ENCODE measurements around the gene DTX3.
"Not testable (repeated sequence)": the region's sequence is repeated elsewhere in the genome, so short reads cannot be mapped to it uniquely, and the experiment has no call there.

DTX3 gene

DNA sequence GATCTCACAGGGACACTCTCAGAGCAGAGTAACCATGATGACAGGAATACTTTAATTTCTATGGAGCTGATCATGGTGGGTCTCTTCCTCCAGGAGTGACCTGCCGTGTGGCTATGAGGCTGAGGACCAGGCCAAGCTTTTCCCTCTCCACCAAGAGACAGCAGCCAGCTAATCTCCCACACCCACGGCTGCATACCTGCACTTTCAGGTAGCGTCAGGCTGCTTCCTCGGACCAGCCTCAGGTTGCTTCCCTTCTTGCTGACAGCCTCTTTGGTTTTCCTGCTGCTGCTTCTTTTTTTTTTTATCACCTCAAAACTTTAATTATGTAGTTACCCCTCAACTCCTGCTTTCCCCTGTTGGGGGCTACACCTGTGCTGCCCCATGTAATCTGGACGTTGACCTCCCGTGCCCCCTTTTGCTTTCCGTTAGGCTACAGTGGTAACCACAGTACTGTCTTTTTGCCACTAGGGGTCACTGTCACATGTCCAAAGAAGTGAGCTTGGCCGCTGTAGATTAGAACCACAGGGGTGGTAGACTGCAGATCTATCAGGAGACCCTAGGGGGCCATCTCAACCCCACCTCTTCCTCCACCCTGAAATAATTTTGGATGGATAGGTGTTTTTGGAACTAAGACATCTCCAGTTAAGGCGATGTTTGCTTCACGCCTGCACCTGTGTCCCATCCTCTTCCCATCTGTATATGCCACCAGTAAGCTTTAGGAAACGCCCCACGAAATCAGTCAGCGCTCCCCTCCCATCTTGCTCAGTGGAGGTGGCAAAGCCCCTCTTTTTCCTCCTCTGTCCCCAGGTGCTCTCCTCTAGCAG is 21.4 kb upstream of the DTX3 start:
- H3K4me3 ChIP-seq (ENCODE audit: low read depth, low read length), result no peak overlapping the region

DNA sequence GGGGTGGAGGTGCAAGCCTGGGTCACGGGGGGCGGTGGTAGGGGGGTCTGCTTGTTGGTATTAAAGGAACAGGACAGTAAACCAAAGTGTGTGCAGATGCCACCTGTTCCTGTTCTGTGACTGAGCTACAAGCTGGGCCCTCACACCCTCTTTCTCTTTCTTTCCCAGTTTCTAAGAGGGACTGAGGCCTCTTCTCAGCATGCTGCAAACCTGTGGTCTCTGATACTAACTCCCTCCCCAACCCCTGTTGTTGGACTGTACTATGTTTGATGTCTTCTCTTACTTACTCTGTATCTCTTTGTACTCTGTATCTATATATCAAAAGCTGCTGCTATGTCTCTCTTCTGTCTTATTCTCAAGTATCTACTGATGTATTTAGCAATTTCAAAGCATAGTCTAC is 20.6 kb upstream of the DTX3 start:
- no peak overlapping the region for H3K4me3 ChIP-seq (ENCODE audit: low read depth, low read length)

DNA sequence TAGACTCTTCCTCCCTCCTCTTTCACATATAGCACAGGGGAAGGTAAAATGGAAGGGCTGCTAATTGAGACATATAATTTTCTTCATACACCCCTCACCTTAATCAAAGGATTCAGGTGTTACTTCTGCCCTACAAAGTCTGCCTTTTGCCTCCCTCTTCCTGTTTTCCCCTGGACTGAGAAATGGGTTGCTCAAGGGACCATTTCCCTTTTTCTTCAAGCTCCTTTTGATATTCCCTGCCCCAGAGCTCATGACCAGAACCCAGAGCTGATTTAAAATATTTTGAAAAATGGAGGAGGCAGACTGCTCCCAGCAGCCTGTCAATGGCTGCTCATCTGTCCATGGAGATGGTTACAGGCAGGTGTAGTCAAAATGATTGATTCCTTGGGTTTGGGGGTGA is 19.9 kb upstream of the DTX3 start:
- no peak overlapping the region for H3K4me3 ChIP-seq (ENCODE audit: low read depth, low read length)

DNA sequence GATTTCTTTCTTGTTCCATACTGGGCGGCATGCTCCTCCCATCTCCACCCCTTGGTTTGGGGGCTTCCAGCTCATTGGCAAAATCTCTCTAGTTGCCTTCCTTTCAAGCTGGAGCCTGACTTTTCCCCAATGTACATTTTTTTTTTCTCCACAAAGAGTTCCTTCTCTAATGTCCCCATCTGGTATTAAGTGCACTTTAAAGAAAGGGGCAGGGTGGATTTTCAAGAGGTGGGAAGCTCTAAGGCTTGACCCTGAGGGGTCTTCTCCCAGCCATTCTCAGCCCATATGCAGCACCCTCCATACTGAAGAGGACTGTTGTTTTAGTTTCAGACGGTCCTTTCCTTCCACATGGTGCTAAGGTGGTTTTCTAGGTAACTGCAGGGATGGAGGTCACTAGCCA is 19.5 kb upstream of the DTX3 start:
- H3K4me3 ChIP-seq (ENCODE audit: low read depth, low read length), result no peak overlapping the region

DNA sequence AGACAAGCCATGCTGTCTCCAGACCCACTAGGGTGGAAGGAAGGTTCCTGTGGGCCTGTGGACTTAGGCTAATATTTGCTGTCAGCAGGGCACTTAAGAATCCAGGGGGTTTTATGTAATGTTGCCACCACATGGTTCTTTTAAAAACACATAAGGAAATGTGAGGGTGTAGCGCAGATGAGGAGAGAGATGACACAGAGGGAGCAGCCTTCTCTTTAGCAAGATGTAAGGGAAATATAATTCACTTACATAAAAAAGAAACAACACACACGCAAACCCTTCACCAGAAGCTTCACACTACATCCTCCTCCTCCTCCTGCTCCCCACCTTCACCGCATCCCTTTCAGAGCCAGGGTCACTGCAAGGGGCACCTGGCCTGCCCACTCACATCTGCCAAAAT is 18.5 kb upstream of the DTX3 start:
- no peak overlapping the region for H3K4me3 ChIP-seq (ENCODE audit: low read depth, low read length)

DNA sequence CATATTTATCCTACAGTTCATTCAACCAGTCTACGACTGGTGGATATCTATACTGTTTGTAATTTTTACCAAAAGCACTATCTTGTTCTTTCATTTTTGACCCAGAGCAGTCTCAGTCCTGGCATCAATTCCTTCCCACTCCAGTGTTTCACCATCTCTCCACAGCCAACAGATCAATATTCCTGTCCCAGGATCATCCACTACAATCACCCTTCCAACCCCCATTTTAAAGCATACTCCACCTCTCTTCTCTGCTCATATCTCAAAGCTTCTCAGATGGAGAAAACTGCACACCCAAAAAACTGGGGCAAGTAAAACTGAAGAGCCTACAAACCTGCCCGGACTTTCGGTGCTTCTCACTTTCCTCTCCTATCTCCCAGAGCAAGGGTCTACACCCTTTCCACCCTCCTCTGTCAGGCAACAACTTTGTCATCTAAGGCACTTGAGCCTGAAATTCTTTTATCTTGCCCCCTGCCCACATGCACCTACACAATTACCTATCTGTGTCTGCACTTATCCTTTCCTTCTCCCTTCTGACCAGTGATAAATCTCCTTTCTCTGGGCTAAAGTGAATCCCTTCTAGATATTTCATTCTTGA is 17.7 kb upstream of the DTX3 start:
- no peak overlapping the region for H3K4me3 ChIP-seq (ENCODE audit: low read depth, low read length)

DNA sequence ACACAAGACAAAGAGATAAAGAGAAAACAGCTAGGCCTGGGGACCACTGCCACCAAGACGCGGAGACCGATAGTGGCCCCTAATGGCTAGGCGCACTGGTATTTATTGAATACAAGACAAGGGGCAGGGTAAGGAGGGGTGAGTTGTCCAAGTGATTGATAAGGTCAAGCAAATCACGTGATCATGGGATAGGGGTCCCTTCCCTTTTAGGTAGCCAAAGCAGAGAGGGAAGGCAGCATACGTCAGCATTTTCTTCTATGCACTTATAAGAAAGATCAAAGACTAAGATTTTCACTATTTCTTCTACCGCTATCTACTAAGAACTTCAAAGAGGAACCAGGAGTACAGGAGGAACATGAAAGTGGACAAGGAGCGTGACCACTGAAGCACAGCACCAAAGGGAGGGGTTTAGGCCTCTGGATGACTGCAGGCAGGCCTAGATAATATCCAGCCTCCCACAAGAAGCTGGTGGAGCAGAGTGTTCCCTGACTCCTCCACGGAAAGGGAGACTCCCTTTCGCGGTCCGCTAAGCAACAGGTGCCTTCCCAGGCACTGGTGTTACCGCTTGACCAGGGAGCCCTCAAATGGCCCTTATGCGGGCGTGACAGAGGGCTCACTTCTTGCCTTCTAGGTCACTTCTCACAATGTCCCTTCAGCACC is 15.5 kb upstream of the DTX3 start:
- not testable (repeated sequence) for H3K4me3 ChIP-seq (ENCODE audit: low read depth, low read length)

DNA sequence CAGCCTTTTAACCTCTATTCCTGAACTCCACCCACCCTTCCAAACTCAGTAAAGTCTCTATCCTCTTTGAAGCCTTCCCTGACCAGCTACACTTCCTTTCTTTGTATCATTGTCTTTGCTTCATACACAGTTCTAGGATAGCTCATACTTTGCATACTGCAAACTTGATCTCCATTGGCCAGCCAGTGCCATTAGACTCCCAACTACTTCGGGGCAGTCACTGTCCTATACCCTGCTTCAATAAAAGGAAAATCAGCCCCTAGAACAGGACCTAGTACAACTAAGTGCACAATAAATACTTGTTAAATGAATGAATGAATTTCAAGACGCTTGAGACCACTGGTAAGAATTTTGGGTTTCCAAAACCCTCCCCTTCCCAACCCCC is 14.2 kb upstream of the DTX3 start:
- peak overlapping the region; percentile 92 for H3K4me3 ChIP-seq (ENCODE audit: low read depth, low read length)

DNA sequence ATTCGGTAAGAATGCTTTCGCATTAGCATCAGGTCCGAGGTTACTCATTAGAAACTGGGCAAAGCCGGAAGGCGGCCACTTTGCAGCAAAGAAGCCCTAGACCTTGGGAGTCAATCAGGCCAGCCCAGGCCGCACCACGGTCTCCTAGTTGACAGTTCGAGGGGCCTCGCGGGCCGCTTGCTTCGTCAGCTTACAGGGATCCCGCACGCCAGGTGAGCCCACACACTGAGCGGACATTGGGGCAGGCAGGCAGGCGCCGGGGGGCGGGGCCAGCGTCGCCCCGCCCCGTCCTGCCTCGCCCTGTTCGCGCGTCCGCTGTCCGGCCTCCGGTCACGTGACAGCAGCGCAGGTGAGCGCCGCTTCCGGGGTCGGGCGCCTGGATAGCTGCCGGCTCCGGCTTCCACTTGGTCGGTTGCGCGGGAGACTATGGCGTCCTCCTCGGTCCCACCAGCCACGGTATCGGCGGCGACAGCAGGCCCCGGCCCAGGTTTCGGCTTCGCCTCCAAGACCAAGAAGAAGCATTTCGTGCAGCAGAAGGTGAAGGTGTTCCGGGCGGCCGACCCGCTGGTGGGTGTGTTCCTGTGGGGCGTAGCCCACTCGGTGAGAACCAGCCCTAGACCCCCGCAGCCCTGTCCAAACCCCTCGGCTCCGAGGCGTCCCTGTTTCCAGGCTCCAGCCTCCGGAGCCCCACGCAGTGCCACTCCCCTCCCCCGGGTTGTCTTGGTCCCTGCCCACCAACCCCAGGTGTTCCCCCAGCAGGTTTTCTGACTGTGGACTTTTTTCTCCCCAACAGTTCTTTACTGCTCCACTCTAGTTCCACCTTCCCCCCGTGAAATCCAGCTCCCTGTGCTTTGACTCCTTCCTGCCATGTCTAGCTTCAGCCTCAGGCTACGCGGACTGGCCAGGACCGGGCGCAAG is 13.5 kb upstream of the DTX3 start, which contains the start of gene PIP4K2C:
PIP4K2C (plus strand) TSS at position 329 of the 918 bp plus-strand sequence; CDS start at position 427, 98 bp downstream.
- H3K4me3 ChIP-seq (ENCODE audit: low read depth, low read length), result peak within 1 kb of the TSS; percentile 92

DNA sequence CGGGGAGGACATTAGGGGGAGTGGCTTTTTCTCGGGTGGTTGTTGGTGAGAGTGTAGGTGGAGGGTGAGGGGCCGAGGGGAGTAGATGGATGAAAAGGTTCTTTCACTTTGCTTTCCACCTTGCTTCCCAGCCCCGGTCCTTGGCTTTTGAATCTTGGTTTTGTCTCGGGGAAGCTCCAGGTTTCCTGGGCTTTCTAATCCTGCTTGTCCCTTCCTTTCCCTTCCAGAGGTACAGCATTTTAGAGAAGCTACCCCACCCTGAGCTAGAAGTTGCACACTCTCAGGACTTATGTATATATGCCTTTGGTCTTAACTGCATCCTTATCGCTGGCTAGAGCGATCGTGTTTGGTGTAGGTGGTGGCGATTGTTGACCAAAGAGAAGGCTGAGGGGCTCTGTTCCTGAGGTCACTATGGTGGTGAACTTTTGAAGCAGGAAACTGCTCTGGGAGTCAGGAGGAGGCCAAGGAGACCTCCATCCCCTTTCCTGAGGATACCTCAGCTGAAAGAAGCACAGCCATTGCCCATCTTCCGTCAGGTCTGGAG is 12.8 kb upstream of the DTX3 start:
- peak overlapping the region; percentile 92 for H3K4me3 ChIP-seq (ENCODE audit: low read depth, low read length)

DNA sequence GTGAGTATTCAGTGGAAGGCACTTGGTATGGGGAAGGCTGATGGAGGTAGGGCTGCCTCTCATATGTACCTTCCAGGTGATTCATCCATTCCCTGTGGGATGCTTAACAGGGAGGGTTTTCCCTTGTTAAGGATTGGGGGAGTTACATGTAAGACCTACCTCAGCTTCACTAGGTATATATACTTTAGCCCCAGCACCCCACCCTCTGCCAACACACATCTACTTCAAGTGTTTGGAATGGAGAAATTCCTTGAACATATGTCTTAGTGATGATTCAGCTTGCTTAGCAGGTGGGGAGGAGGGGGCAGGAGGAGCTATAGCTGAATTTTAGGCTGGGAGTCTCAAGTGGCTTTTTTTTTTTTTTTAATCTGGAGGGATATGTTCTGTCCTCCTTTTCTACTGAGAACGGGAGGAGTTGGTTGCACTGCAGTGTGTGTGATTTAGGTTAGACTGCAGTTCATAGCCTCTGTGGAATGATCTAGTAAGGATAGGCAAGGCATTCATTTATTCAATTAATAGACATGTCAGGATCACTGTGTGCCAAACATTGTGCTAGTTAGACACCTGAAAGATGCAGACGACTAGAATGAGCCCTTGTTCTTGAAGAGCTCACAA is 12.0 kb upstream of the DTX3 start:
- H3K4me3 ChIP-seq (ENCODE audit: low read depth, low read length), result no peak overlapping the region

DNA sequence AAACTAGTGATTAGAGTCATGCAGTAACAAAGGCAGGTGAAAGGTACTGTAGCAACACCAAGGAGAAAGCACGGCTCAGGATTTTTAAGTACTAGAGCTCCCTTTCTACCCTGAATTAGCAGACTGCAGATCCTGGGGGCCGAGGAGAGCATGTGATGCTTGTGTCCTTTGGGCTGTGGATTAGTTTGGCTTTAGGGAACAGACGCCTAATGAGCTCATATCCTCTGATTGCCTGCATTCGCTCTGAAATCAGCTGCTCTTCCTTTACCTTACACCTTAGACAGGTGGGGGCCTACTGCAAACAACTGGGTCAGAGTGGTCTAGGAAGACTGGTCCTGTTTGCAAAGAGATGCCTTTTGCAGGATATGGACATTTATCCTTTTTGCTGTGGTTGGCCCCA is 11.4 kb upstream of the DTX3 start:
- no peak overlapping the region for H3K4me3 ChIP-seq (ENCODE audit: low read depth, low read length)

DNA sequence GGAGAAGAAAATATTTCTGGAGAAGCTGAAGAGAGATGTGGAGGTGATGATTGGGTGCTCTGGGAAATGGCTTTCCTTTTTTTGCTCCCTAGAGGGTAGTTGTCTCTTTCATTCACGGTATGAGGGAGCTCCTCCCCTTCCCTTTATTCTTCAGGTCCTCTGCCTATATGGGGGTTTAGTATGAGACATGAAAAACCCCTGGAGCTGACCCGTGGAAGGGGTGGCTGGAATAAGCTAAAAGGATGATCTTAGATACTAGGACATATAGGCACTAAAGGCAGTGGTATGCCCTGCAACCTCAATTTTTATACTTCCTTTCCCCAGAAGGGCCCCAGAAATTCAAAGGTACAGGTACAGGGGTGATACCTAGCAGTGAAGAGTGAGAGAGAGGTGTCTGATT is 4.2 kb upstream of the DTX3 start:
- H3K4me3 ChIP-seq (ENCODE audit: low read depth, low read length), result no peak overlapping the region

DNA sequence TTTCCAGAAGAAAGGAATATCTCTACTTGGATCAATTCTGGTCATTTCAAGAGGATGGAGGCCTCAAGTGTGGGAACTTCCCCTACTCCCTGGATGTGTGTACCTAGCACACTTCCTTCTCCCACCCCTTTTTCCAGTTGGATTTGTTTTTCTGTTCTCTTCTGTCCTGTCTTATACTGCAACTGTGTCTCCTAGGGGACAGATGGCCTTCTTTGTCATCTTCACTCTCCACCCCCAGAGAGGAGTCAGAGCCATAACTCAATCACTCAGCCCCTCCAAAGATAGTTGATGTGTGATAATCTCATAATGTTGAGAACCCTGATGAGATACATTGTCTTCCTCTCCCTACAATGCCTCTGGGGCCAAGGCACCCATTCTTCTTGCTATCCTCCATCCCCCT is 2.1 kb upstream of the DTX3 start:
- no peak overlapping the region for H3K4me3 ChIP-seq (ENCODE audit: low read depth, low read length)

DNA sequence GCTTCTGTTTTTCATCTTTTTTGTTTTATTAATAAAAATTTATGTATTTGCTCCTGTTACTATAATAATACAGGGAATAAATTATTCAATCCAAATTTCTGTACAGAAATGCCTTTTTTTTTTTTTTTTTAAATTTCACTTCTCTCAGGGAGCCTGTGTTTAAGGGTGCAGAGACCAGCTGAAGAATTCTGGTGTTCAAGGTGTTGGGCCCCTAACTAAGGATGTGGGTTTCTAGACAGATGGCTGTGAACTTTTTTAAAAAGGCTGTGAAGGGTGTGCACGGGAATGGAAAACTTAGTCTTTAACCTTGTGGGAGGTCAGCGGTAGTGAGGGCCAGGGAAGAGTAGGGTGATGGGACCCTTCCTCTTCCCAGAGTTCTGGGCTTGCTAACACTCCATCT is 1.3 kb upstream of the DTX3 start:
- no peak overlapping the region for H3K4me3 ChIP-seq (ENCODE audit: low read depth, low read length)

DNA sequence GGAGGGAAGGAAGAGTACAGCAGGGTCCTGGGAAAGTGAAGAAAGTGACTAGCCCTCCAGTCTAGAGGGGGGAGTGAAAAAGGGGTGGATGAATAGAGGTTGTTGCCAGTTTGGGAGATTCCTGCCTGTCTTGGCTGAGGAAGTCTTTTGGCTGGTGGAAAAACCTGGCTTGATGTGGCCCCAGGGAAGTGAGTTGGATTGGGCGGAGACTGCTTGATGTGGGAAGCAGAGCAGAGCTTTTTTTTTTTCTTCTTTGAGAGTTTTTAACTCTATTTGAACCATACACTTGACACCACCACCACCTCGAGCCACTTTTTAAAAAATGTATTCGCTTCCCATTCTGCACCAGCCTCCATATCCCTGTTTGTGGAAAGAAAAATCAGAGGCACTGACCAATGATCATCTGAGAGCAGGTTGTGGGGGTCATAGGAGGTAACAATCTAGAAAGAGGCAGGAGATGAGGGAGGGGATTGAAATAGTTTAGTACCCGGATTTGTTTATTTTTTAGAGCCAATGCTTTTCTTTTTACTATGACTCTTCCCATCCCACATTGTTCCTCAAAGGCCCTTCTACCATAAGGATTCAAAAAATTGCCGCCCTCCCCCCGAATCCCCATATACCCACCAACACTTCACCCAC is 690 bp upstream of the DTX3 start:
- peak overlapping the region; percentile 88 for H3K4me3 ChIP-seq (ENCODE audit: low read depth, low read length)

DNA sequence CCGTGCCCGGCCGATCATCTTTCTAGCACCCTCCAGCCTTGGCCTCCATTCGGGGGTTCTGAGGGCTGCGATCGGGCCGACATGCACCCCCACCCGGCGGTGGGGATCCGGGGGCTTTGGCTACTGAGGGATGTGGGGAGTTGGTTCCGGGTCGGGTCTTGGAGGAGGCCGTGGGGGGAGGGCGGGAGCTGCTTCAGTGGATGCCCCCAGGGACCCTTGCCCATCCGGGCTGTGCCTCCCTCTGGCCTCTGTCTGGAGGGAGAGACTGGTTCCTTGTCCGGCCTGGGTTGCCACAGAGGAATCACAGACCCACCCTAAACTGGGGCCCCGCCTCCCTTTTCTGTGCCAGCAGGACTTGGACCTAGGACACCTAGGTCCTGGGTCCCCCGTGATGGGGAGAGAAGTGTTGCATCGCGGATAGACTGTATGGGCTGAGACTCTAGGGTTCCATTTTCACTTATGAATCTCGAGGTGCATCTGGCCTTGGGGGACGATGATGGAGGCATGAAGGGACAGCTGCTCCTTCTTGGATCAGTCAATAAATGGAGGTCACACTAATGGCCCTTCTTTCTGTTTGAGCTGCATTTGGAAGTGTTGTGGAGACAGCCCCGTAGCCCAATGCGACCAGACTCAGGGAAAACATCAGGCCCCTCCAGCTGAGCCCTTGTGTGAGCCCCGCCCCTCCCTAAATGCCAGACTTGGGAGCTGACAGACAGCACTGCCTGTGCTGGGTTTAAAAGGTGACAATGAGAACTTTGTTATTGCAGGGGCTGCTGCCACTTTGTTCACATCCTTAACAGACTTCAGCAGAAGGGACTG is 577 bp downstream of the DTX3 start:
- peak overlapping the region; percentile 88 for H3K4me3 ChIP-seq (ENCODE audit: low read depth, low read length)

DNA sequence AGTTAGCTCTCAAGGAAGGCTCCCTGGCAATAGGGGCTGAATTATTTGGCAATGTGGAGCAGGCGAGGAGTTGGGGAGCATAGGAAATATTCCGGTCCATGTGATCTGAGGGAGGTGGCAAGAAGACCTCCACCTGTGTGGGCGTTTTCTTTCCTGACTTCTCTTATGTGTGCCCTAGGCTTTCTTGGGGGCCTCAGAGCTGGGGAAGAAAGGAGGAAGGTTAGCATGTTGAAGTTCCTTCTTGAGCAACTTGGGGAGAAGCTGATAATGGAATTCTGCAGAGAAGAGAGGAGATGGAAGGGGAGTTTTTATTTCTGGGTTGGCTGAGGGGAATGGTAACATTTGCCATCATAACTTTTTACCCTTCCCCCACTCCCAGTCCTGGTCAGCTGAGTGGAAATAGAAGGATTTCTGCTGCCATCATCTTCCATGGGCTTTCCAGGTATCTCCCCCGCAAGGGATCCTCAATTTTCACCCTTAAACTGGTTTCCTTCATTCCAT is 1.2 kb downstream of the DTX3 start:
- no peak overlapping the region for H3K4me3 ChIP-seq (ENCODE audit: low read depth, low read length)

DNA sequence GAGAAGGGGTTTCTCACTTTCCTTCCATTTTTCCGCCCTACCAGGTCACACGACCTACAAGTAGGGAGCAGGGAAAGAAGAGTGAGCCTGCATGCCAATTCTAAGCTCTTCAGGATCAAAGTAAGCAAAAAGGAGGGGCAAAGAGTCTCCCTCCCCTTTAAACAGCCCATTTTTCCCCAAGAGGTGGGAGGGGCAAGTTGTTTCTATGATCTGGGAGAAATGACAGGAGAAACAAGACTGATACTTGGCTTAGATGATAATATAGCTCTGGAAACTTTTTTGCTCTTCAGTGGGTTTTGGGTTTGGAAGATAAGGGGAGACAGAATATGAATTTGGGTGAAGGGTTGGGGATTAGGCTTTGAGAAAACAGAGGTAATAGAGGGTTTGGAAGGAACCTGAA is 1.8 kb downstream of the DTX3 start:
- H3K4me3 ChIP-seq (ENCODE audit: low read depth, low read length), result no peak overlapping the region
